Measurements from ENCODE around the gene TTC23L. TPM values are rescaled to one million over a fixed set of nuclear protein-coding genes. Genes with fewer than 3 reads are reported as not detected.

The TTC23L gene
- total RNA-seq, 1 experiment from 2014 or later = 0.09 TPM

- H3K36me3 ChIP-seq (ENCODE audit: control insufficient read depth, insufficient read depth, low read length) = no peaks in the 10 kb centered on the region
- H3K9me3 ChIP-seq = no peaks in the 10 kb centered on the region
- H3K27me3 ChIP-seq (replicated peaks; ENCODE audit: control insufficient read depth, insufficient read depth, low read length) = no peaks in the 10 kb centered on the region
- BruUV-seq (replicated peaks) = no TSS peak
- ChIA-PET POLR2A (no interaction called here), CTCF (no interaction called here)
- H3K9me3 Mint-ChIP-seq (ENCODE audit: unreplicated experiment) = no peaks in the 10 kb centered on the region
- peak overlapping the region; percentile 41 for H3K27ac Mint-ChIP-seq (ENCODE audit: unreplicated experiment)
- peaks cover 14% of the 10 kb centered on the region for H3K4me1 ChIP-seq
- H3K27me3 Mint-ChIP-seq (ENCODE audit: insufficient read depth, unreplicated experiment) = no peaks in the 10 kb centered on the region
- TF ChIP-seq CTCF (IDR thresholded peaks at IDR 0.05; ENCODE audit: insufficient read depth in 1 of 2, low read depth in 1 of 2, low read length in 1 of 2, severe bottlenecking in 1 of 2, unreplicated experiment in 1 of 2) = no peak
- H3K4me3 Mint-ChIP-seq (ENCODE audit: unreplicated experiment) = no peak overlapping the region
- H3K4me1 Mint-ChIP-seq (ENCODE audit: low read depth, unreplicated experiment) = peaks cover 10% of the 10 kb centered on the region
- intact Hi-C loops (cut with micrococcal nuclease; ENCODE audit: unreplicated experiment) = loop anchor here (2.0 kb wide), 1 partner anchor 46 kb away; no protein-coding TSS in a partner anchor
- peak in 1 of 2 experiments; percentile 8 for DNase-seq
- H3K4me3 ChIP-seq (ENCODE audit: low read depth, low read length) = no peak overlapping the region
- H3K36me3 Mint-ChIP-seq (ENCODE audit: insufficient read depth, unreplicated experiment) = no peaks in the 10 kb centered on the region
These were observed 28.1 kb downstream of the TTC23L start for GRCh38 chr5:34866989-34867471.

- Mint-ChIP-seq H3K9me3 (ENCODE audit: unreplicated experiment) (no peaks in the 10 kb centered on the region), H3K4me1 (ENCODE audit: low read depth, unreplicated experiment) (peaks cover 10% of the 10 kb centered on the region), H3K4me3 (ENCODE audit: unreplicated experiment) (no peak overlapping the region), H3K27me3 (ENCODE audit: insufficient read depth, unreplicated experiment) (no peaks in the 10 kb centered on the region), H3K36me3 (ENCODE audit: insufficient read depth, unreplicated experiment) (no peaks in the 10 kb centered on the region), H3K27ac (ENCODE audit: unreplicated experiment) (peak overlapping the region; percentile 41)
- POLR2A ChIA-PET = no interaction called here
- H3K4me3 ChIP-seq (ENCODE audit: low read depth, low read length) = no peak overlapping the region
- no peaks in the 10 kb centered on the region for H3K36me3 ChIP-seq (ENCODE audit: control insufficient read depth, insufficient read depth, low read length)
- no peak for TF ChIP-seq CTCF (IDR thresholded peaks at IDR 0.05; ENCODE audit: insufficient read depth in 1 of 2, low read depth in 1 of 2, low read length in 1 of 2, severe bottlenecking in 1 of 2, unreplicated experiment in 1 of 2)
- H3K4me1 ChIP-seq = peaks cover 14% of the 10 kb centered on the region
- no TSS peak for BruUV-seq (replicated peaks)
- no peaks in the 10 kb centered on the region for H3K9me3 ChIP-seq
- no peaks in the 10 kb centered on the region for H3K27me3 ChIP-seq (replicated peaks; ENCODE audit: control insufficient read depth, insufficient read depth, low read length)
- DNase-seq = no peak
- intact Hi-C loops (cut with micrococcal nuclease; ENCODE audit: unreplicated experiment) = loop anchor here (2.0 kb wide), 1 partner anchor 45 kb away; no protein-coding TSS in a partner anchor
- CTCF ChIA-PET = no interaction called here
These were observed 28.7 kb downstream of the TTC23L start for GRCh38 chr5:34867660-34868059.

- intact Hi-C loops (cut with micrococcal nuclease; ENCODE audit: unreplicated experiment) = no loop called here
- Mint-ChIP-seq H3K27ac (ENCODE audit: unreplicated experiment) (no peak overlapping the region), H3K4me1 (ENCODE audit: low read depth, unreplicated experiment) (peaks cover 10% of the 10 kb centered on the region), H3K27me3 (ENCODE audit: insufficient read depth, unreplicated experiment) (no peaks in the 10 kb centered on the region), H3K36me3 (ENCODE audit: insufficient read depth, unreplicated experiment) (no peaks in the 10 kb centered on the region), H3K4me3 (ENCODE audit: unreplicated experiment) (no peak overlapping the region), H3K9me3 (ENCODE audit: unreplicated experiment) (no peaks in the 10 kb centered on the region)
- no peaks in the 10 kb centered on the region for H3K36me3 ChIP-seq (ENCODE audit: control insufficient read depth, insufficient read depth, low read length)
- POLR2A ChIA-PET = no interaction called here
- H3K4me3 ChIP-seq (ENCODE audit: low read depth, low read length) = no peak overlapping the region
- no peak for TF ChIP-seq CTCF (IDR thresholded peaks at IDR 0.05; ENCODE audit: insufficient read depth in 1 of 2, low read depth in 1 of 2, low read length in 1 of 2, severe bottlenecking in 1 of 2, unreplicated experiment in 1 of 2)
- CTCF ChIA-PET = no interaction called here
- BruUV-seq (replicated peaks) = no TSS peak
- no peaks in the 10 kb centered on the region for H3K9me3 ChIP-seq
- H3K4me1 ChIP-seq = peaks cover 17% of the 10 kb centered on the region
- no peak for DNase-seq
- H3K27me3 ChIP-seq (replicated peaks; ENCODE audit: control insufficient read depth, insufficient read depth, low read length) = no peaks in the 10 kb centered on the region
These were observed 29.8 kb downstream of the TTC23L start for GRCh38 chr5:34868791-34869190.

Data from Caco-2 (cell line).